HCT116 (cell line): Measurements from ENCODE around the gene ENDOD1. TPM values are rescaled to one million over a fixed set of nuclear protein-coding genes. Genes with fewer than 3 reads are reported as not detected.

Experiments used
- ATAC-seq: fragments of 200-7000 bp; cut with Tn5 transposase; 2 replicates; pipeline ENCODE4 v1.9.1; 2020; ENCODE audit warnings: mild to moderate bottlenecking, moderate library complexity
- BruUV-seq: library from RNA; stranded (reverse); fragments of 400-500 nt; replicated peaks from 2 replicates; lab custom pipeline; 2021; lab: Mats Ljungman, UMichigan
- CTCF ChIA-PET: fragments of 300-600 bp; sonication (Branson Sonifier 250); formaldehyde crosslinking; loops from one replicate; lab custom pipeline; 2021; ENCODE audit warnings: antibody characterized with exemption; lab: Charles Lee
- POLR2A ChIA-PET: fragments of 300-600, 350-600 bp; sonication (Branson Sonifier 250); formaldehyde crosslinking; loops from one replicate; lab custom pipeline; 2021; ENCODE audit warnings: antibody characterized with exemption; lab: Charles Lee
- RAD21 ChIA-PET, 2 experiments: fragments of 300-600 bp; sonication (Branson Sonifier 250); formaldehyde crosslinking; loops; one replicate each; lab custom pipeline; 2023; ENCODE audit warnings: low total read pairs in 2 of 2; ENCODE audit not compliant: uncharacterized antibody in 2 of 2, unreplicated experiment in 2 of 2, low non-redundant PET in 1 of 2; lab: Charles Lee
- DNase-seq: peaks from one replicate; pipeline ENCODE4 v3.0.0-alpha.2; 2010; ENCODE audit warnings: low read depth, low spot score
- H2AFZ ChIP-seq: fragments of 200-600 bp; shearing (Covaris generic), sonication (generic); 2 replicates; pipeline ENCODE4 v1.6.1; 2017; ENCODE audit warnings: low read depth, mixed run types, mixed read lengths, antibody characterized with exemption, low read length; ENCODE audit not compliant: poor library complexity, severe bottlenecking
- H3K27ac ChIP-seq: 2 replicates; pipeline ENCODE4 v1.5.1; 2012; ENCODE audit warnings: low read depth, low read length
- H3K27me3 ChIP-seq: fragments of 200-600 bp; sonication (generic); 2 replicates; pipeline ENCODE4 v1.6.1; 2016; ENCODE audit warnings: mixed run types, low read length, mixed read lengths; ENCODE audit not compliant: insufficient read depth
- H3K36me3 ChIP-seq, 2 experiments: fragments of 200-500 bp in 1 of 2; fragments of 200-600 bp in 1 of 2; sonication (Bioruptor generic) in 1 of 2; sonication (generic) in 1 of 2; 2 replicates each; pipeline versions ENCODE4 v1.5.1 to v1.6.1; 2014 to 2016; ENCODE audit warnings: low read length in 2 of 2, inconsistent platforms in 1 of 2, mixed read lengths in 1 of 2, mixed run types in 1 of 2; ENCODE audit not compliant: insufficient read depth in 2 of 2, control insufficient read depth in 1 of 2
- H3K4me1 ChIP-seq, 2 experiments: fragments of 200-600 bp in 1 of 2; sonication (generic) in 1 of 2; 2 replicates each; pipeline versions ENCODE4 v1.5.1 to v1.6.1; 2012 to 2017; ENCODE audit warnings: low read length in 2 of 2, inconsistent platforms in 1 of 2, mild to moderate bottlenecking in 1 of 2, mixed read lengths in 1 of 2, mixed run types in 1 of 2, moderate library complexity in 1 of 2; ENCODE audit not compliant: insufficient read depth in 2 of 2, control insufficient read depth in 1 of 2
- H3K4me2 ChIP-seq: fragments of 200-600 bp; sonication (generic); 2 replicates; pipeline ENCODE4 v1.6.1; 2017; ENCODE audit warnings: mixed run types, low read length, mixed read lengths
- H3K4me3 ChIP-seq, 2 experiments: fragments of 200-600 bp in 1 of 2; sonication (generic) in 1 of 2; replicated peaks in 1 of 2; 2 replicates each; pipeline ENCODE4 v1.5.1; 2011 to 2016; ENCODE audit warnings: low read length in 2 of 2, control low read depth in 1 of 2, low read depth in 1 of 2, mild to moderate bottlenecking in 1 of 2, mixed read lengths in 1 of 2, mixed run types in 1 of 2
- H3K79me2 ChIP-seq: fragments of 200-600 bp; sonication (generic); 2 replicates; pipeline ENCODE4 v1.6.1; 2017; ENCODE audit warnings: mild to moderate bottlenecking, mixed run types, low read length, moderate library complexity, mixed read lengths; ENCODE audit not compliant: insufficient read depth
- H3K9ac ChIP-seq: fragments of 200-600 bp; sonication (generic); 2 replicates; pipeline ENCODE4 v1.6.1; 2016; ENCODE audit warnings: low read length, mixed read lengths
- H3K9me2 ChIP-seq: fragments of 200-600 bp; sonication (generic), shearing (Covaris generic); 2 replicates; pipeline ENCODE4 v1.6.1; 2017; ENCODE audit warnings: mixed run types, mild to moderate bottlenecking, moderate library complexity; ENCODE audit not compliant: insufficient read depth
- H3K9me3 ChIP-seq, 2 experiments: fragments of 200-500 bp in 1 of 2; fragments of 200-600 bp in 1 of 2; sonication (Bioruptor generic) in 1 of 2; sonication (generic) in 1 of 2; 2 replicates each; pipeline ENCODE4 v1.6.1; 2014 to 2017; ENCODE audit warnings: low read length in 2 of 2, mixed read lengths in 2 of 2, inconsistent platforms in 1 of 2, low read depth in 1 of 2, mild to moderate bottlenecking in 1 of 2, mixed run types in 1 of 2, moderate library complexity in 1 of 2; ENCODE audit not compliant: control insufficient read depth in 1 of 2, insufficient read depth in 1 of 2
- H4K20me1 ChIP-seq: fragments of 200-600 bp; sonication (generic), shearing (Covaris generic); 2 replicates; pipeline ENCODE4 v1.6.1; 2017; ENCODE audit warnings: mixed run types, mild to moderate bottlenecking, moderate library complexity; ENCODE audit not compliant: insufficient read depth
- EGR1 ChIP-seq: IDR thresholded peaks from 2 replicates; pipeline ENCODE4 v1.6.1; 2012; ENCODE audit warnings: low read depth
- ELF1 ChIP-seq: IDR thresholded peaks from 2 replicates; pipeline ENCODE4 v1.6.1; 2012; ENCODE audit warnings: low read depth, borderline replicate concordance
- JUND ChIP-seq: IDR thresholded peaks from 2 replicates; pipeline ENCODE4 v1.6.1; 2012
- POLR2AphosphoS5 ChIP-seq: IDR thresholded peaks from 2 replicates; pipeline ENCODE4 v1.6.1; 2011; ENCODE audit warnings: mild to moderate bottlenecking, low read depth, low read length, moderate library complexity
- REST ChIP-seq: IDR thresholded peaks from 2 replicates; pipeline ENCODE4 v1.6.1; 2012; ENCODE audit warnings: low read depth
- SP1 ChIP-seq: IDR thresholded peaks from 2 replicates; pipeline ENCODE4 v1.6.1; 2012; ENCODE audit warnings: low read depth
- YY1 ChIP-seq: IDR thresholded peaks from 2 replicates; pipeline ENCODE4 v1.6.1; 2011; ENCODE audit warnings: low read length, low read depth, moderate library complexity, mild to moderate bottlenecking; ENCODE audit not compliant: insufficient replicate concordance; ENCODE audit errors: extremely low read depth
- intact Hi-C: fragments of 100-400 bp; cut with micrococcal nuclease; formaldehyde crosslinking; loops from 2 replicates; pipeline ENCODE4 v1.10.0; 2022
- total RNA-seq: library from RNA; stranded (reverse); gene quantifications from one replicate; pipeline ENCODE4 v1.2.1, GENCODE V29; 2021; ENCODE audit not compliant: unreplicated experiment

ENDOD1 gene
- total RNA-seq, 1 experiment from 2014 or later = 33.6 TPM

GRCh38 chr11:95066716-95067038 is 23.0 kb upstream of the ENDOD1 start, which contains the start of gene SRSF8:
Gene SRSF8, plus strand, starts transcription at chr11:95066919. Its CDS starts 308 bp downstream, at chr11:95067227.
- no peaks in the 10 kb centered on the region for H3K9me3 ChIP-seq
- peak within 1 kb of the TSS; percentile 96 for H3K27ac ChIP-seq
- BruUV-seq = no TSS peak
- intact Hi-C loops = loop anchor here (5.0 kb wide), 4 partner anchors 41 to 1361 kb away; partner anchors contain the start of gene FAM76B
- H3K79me2 ChIP-seq = peaks cover 26% of the 10 kb centered on the region
- H3K9ac ChIP-seq = peak within 1 kb of the TSS; percentile 79
- TF ChIP-seq JUND (0 out of 2 replicates have a peak, but pooled peaks have one; percentile 8), EGR1 (peak; percentile 0; the same call in 1 of the 2 replicates), POLR2AphosphoS5 (0 out of 2 replicates have a peak, but pooled peaks have one; percentile 90), REST (no peak), ELF1 (0 out of 2 replicates have a peak, but pooled peaks have one; percentile 13), YY1 (no peak), SP1 (peak; percentile 33)
- H3K4me1 ChIP-seq = peaks cover 14 to 16% of the 10 kb centered on the region in 2 experiments
- no peaks in the 10 kb centered on the region for H4K20me1 ChIP-seq
- H3K4me3 ChIP-seq = peak within 1 kb of the TSS; percentile 69 to 84
- peak; percentile 68 for ATAC-seq
- H2AFZ ChIP-seq = peak within 1 kb of the TSS; percentile 59
- no peaks in the 10 kb centered on the region for H3K9me2 ChIP-seq
- ChIA-PET CTCF (interaction anchor here (0.8 to 3.4 kb wide), 10 partner anchors 10 to 93 kb away, joined by 3 to 23 read pairs (median 3); partner anchors contain the start of genes CWC15, ENDOD1 and KDM4D), RAD21 (interaction anchor here in 1 of 2 experiments (1.0 to 1.2 kb wide), 2 partner anchors 42 to 93 kb away, joined by 3 read pairs; partner anchors contain the start of genes CWC15 and KDM4D), POLR2A (interaction anchor here (0.6 to 3.1 kb wide), 19 partner anchors 8 to 724 kb away, joined by 3 to 36 read pairs (median 4); partner anchors contain the start of genes CEP57, CWC15, ENDOD1 and KDM4D)
- H3K4me2 ChIP-seq = peak within 1 kb of the TSS; percentile 79
- H3K27me3 ChIP-seq = no peaks in the 10 kb centered on the region
- H3K36me3 ChIP-seq = no peaks in the 10 kb centered on the region
- DNase-seq = peak; percentile 71
